HG02623 (cell line): ENCODE data around the gene FBXO45.
"Not testable (repeated sequence)": the region's sequence is repeated elsewhere in the genome, so short reads cannot be mapped to it uniquely, and the experiment has no call there.

Experiments used
- ATAC-seq: cut with Tn5 transposase; IDR thresholded peaks from one replicate; pipeline ENCODE4 v1.9.1; 2021; ENCODE audit warnings: moderate library complexity; ENCODE audit not compliant: unreplicated experiment

The FBXO45 gene

GRCh38 chr3:196555295-196555694 is 13.2 kb upstream of the FBXO45 start:
- ATAC-seq, result no peak

- ATAC-seq, result no peak
These were observed 11.2 kb upstream of the FBXO45 start for GRCh38 chr3:196557236-196557635.

GRCh38 chr3:196558476-196558875 is 10.0 kb upstream of the FBXO45 start:
- ATAC-seq, result no peak

GRCh38 chr3:196559826-196560225 is 8.6 kb upstream of the FBXO45 start:
- no peak for ATAC-seq

GRCh38 chr3:196563721-196564225 is 4.7 kb upstream of the FBXO45 start:
- no peak for ATAC-seq

GRCh38 chr3:196569003-196569516 is 600 bp downstream of the FBXO45 start:
- ATAC-seq, result peak; percentile 26

- not testable (repeated sequence) for ATAC-seq
These were observed 1.9 kb downstream of the FBXO45 start for GRCh38 chr3:196570332-196570731.

- ATAC-seq, result no peak
These were observed 3.9 kb downstream of the FBXO45 start for GRCh38 chr3:196572389-196572788.

- ATAC-seq, result no peak
These were observed 16.7 kb downstream of the FBXO45 start for GRCh38 chr3:196585044-196585757.

- ATAC-seq, result no peak
These were observed 21.8 kb downstream of the FBXO45 start for GRCh38 chr3:196590279-196590678.

- no peak for ATAC-seq
These were observed 27.9 kb downstream of the FBXO45 start for GRCh38 chr3:196596355-196596754.

GRCh38 chr3:196597971-196598733 is 29.7 kb downstream of the FBXO45 start:
- ATAC-seq, result not testable (repeated sequence)

GRCh38 chr3:196599734-196600128 is 31.3 kb downstream of the FBXO45 start:
- ATAC-seq, result no peak

- no peak for ATAC-seq
These were observed 31.9 kb downstream of the FBXO45 start for GRCh38 chr3:196600359-196600758.

GRCh38 chr3:196602673-196603072 is 34.2 kb downstream of the FBXO45 start:
- ATAC-seq, result no peak

- ATAC-seq, result no peak
These were observed 35.2 kb downstream of the FBXO45 start for GRCh38 chr3:196603683-196604082.

- ATAC-seq, result no peak
These were observed 36.1 kb downstream of the FBXO45 start for GRCh38 chr3:196604548-196604947.

- ATAC-seq, result no peak
These were observed 40.2 kb downstream of the FBXO45 start for GRCh38 chr3:196608693-196609092.

- peak; percentile 61 for ATAC-seq
These were observed 40.9 kb downstream of the FBXO45 start for GRCh38 chr3:196609343-196609775.

GRCh38 chr3:196609805-196610515 is 41.5 kb downstream of the FBXO45 start:
- ATAC-seq, result no peak
